ENCODE measurements around the gene PRPF38B. TPM values are rescaled to one million over a fixed set of nuclear protein-coding genes. Genes with fewer than 3 reads are reported as not detected.

The PRPF38B gene
- polyA plus RNA-seq, 3 donors = 19.3 to 22.9 (median 21.7) TPM

- WGBS, 3 donors = 47 to 60% (median 57%) methylated on average over 9 of the region's 9 CpGs
- H3K27ac ChIP-seq (ENCODE audit: low read depth, low read length) = no peak within 1 kb of the TSS
Measured at GRCh38 chr1:108712606-108713150, 20.6 kb downstream of the PRPF38B start, which contains the start of gene FNDC7. FNDC7 (plus strand) TSS chr1:108712908; CDS start chr1:108712934, 26 bp downstream.

GRCh38 chr1:108715932-108716331 is 23.8 kb downstream of the PRPF38B start:
- 66 to 90% (median 76%) methylated on average over 5 of the region's 5 CpGs for WGBS, 3 donors
- no peak overlapping the region for H3K27ac ChIP-seq (ENCODE audit: low read depth, low read length)

DNA sequence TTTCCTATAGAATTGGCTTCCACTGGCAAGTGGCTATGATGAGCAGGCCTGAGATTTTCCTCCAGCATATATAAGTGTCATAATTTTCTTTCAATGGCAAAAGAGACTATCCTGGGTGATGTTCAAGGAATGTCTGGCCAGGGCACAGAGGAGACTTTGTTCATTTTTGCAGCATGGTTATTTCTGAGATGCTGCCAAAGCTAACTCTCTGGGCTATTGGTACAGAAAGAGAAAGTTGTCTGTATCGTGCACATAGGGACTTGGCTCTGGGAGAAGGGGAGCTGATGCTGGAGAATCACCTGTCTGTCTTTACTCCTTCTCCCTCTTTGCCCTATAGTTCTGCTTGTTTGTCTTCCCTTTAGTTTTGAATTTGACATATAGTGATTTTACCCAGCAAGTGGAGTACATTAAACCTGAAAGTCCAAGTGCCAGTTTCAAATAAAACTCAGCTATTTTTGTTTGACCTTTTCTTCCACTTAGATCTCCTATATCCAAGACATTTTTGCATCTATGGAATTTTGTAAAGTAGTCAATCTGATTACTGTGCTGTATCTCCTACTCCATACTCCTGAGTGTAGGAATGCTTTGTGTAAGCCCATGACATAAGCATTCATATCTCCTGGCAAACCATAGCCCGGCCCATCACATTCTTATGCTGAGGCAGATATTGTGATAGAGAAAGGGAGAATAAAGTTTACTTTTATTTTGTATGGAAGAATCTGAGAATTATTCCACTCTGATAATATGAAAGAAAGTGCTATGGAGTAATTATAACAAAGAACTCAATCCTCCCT is 24.5 kb downstream of the PRPF38B start:
- 75 to 78% (median 77%) methylated on average over 2 of the region's 2 CpGs for WGBS, 3 donors
- H3K27ac ChIP-seq (ENCODE audit: low read depth, low read length) = no peak overlapping the region

DNA sequence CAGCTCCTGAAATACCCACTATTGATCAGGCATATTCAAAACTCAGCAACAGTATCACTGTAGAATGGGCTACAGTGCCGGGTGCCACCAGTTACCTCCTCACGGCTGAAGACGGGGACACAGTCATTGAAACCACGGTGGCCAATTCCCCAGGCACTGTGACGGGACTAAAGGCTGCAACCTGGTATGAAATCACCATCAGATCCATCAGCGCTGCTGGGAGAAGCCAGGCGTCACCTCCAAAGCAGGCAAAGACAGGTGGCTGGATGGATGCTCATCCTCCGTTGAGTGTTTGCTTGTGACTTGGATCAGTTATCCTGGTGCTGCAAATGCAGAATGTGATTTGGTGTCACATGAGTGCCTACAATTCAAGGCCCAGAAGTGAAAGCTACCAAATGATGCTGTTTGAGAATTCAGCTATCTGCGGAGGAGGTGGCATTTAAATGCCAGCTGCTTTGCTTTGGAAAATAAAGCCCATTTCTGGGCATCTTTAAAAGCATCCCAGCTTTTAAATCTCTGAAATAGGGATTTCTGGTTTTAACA is 25.7 kb downstream of the PRPF38B start:
- H3K27ac ChIP-seq (ENCODE audit: low read depth, low read length) = no peak overlapping the region
- WGBS, 3 donors = 85 to 90% (median 88%) methylated on average over 9 of the region's 9 CpGs

GRCh38 chr1:108718927-108719655 is 27.0 kb downstream of the PRPF38B start:
- no peak overlapping the region for H3K27ac ChIP-seq (ENCODE audit: low read depth, low read length)
- 44 to 71% (median 63%) methylated on average over 6 of the region's 6 CpGs for WGBS, 3 donors

- WGBS, 3 donors = 78 to 84% (median 80%) methylated on average over 8 of the region's 8 CpGs
- H3K27ac ChIP-seq (ENCODE audit: low read depth, low read length) = no peak overlapping the region
Measured at GRCh38 chr1:108719656-108720435, 27.7 kb downstream of the PRPF38B start.

DNA sequence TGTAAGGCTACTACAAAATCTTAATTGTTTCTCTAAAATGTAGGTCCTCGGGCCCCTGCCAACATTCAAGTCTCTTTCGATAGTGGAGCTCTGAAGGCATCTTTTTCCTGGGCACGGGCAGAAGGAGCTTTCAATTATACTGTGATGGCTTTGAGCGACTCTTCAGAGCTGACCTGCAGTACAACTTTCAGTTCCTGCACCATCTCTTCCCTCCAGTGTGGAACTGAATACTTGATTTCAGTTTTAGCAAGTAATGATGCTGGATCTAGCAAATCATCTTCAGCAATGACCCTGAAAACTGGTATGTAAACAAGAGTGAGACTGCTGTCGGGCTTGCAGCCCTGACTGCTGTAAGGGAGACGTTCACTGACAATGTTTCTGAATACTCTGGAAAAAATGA is 30.2 kb downstream of the PRPF38B start:
- WGBS, 3 donors = 72 to 78% (median 74%) methylated on average over 6 of the region's 6 CpGs
- H3K27ac ChIP-seq (ENCODE audit: low read depth, low read length) = no peak overlapping the region

DNA sequence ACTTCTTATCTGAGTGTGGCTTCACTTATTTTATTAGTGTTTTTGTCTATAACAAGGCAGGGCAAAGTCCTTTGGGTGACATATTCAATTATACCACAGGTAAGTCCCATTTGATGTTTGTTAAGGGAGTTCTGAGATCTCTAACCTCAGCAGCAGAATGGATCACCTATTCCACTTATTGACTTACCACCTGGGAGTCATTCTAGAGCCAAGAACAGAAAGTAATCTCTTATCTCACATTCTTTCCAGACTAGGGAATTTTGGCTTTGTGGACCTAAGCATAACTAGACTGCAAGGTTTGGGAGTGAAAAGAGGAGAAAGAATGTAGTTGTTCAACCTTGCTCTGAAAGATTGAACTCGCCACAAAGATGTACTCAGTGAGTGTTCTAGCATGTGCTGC is 33.8 kb downstream of the PRPF38B start:
- WGBS, 3 donors = 64 to 78% (median 71%) methylated on average over 1 of the region's 1 CpG
- no peak overlapping the region for H3K27ac ChIP-seq (ENCODE audit: low read depth, low read length)

- WGBS, 3 donors = 84 to 89% (median 88%) methylated on average over 8 of the region's 8 CpGs
- no peak overlapping the region for H3K27ac ChIP-seq (ENCODE audit: low read depth, low read length)
Measured at GRCh38 chr1:108728327-108728923, 36.3 kb downstream of the PRPF38B start.

- 87 to 92% (median 90%) methylated on average over 4 of the region's 4 CpGs for WGBS, 3 donors
Measured at GRCh38 chr1:108729481-108729880, 37.4 kb downstream of the PRPF38B start.

DNA sequence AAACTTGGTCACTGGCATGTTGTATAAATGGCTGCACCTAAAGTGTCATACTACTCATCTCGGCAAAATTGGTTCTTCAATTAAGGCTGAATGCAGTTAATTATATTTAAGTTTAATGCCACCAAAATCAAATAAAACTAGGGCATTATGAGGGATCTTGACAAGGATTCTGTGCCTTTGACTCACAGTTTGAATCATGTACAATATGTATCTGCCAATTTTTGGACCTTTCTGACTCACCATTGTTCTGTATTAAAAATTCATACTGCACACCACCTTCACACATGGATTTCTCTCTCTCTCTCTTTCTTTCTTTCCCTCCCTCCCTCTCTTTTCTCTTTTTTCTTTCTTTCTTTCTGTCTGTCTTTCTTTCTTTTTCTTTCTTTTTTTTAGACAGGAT is 40.3 kb downstream of the PRPF38B start:
- no peak overlapping the region for H3K27ac ChIP-seq (ENCODE audit: low read depth, low read length)
- 91 to 97% (median 94%) methylated on average over 1 of the region's 1 CpG for WGBS, 3 donors

More at GRCh38 chr1:108729481-108729880, 37.4 kb downstream of the PRPF38B start:
- H3K27ac ChIP-seq (ENCODE audit: low read depth, low read length) = no peak overlapping the region

DNA sequence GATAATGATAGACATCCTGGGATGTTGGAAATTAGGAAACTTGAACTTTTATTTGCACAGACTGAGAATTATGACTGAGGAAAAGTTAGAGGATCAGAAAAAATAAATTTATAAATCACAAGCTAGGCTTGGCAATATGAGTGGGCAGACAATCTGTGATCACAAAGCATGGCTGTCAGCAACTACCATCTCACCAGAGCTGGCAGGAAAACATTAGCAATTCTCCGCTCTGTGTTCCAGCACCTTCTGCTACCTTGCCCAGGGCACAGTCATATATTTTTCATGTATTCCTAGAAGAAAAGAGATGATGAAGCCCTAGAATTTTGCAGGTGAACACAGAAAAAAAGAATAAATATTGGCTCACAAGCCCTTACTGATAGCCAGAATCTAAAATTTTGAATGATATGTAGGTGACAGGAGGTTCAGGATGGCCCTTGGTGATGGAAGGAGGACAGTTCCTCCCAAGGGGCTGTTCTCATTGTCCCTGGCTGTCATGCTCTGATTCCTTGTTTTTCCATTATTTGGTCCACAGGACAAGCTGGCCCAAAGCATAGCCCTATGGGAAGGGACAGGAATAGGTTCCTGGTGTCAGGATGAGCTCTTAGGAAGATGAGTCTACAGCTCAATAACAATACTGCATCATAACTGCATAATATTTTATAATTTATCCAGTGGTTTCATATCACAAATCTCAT is 42.2 kb downstream of the PRPF38B start:
- 94 to 100% (median 96%) methylated on average over 1 of the region's 1 CpG for WGBS, 3 donors
- H3K27ac ChIP-seq (ENCODE audit: low read depth, low read length) = no peak overlapping the region

DNA sequence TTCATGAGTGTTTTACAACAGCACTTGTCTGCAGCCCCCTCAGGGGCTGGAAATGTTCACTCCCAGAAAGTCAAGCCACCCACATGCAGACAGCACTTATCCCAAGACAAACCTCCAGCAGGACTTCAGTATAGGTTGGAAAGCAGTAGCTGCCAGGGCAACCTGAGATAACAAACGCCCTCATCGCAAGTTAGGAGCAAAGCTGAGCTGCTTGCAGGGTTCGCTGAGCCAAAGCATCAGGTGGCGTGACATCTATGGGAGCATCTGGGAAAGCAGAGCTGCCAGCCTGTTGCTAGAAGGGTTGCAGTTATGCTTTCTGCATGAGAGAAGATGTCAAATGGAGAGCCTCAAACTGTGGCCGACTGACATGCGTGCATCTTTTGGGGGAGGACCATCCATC is 50.1 kb downstream of the PRPF38B start:
- WGBS, 3 donors = 73 to 86% (median 85%) methylated on average over 6 of the region's 6 CpGs

GRCh38 chr1:108745980-108746381 is 53.9 kb downstream of the PRPF38B start:
- 37 to 43% (median 42%) methylated on average over 3 of the region's 3 CpGs for WGBS, 3 donors
- H3K27ac ChIP-seq (ENCODE audit: low read depth, low read length) = peak overlapping the region; percentile 35

More for the DNA sequence above, 50.1 kb downstream of the PRPF38B start:
- H3K27ac ChIP-seq (ENCODE audit: low read depth, low read length) = no peak overlapping the region

DNA sequence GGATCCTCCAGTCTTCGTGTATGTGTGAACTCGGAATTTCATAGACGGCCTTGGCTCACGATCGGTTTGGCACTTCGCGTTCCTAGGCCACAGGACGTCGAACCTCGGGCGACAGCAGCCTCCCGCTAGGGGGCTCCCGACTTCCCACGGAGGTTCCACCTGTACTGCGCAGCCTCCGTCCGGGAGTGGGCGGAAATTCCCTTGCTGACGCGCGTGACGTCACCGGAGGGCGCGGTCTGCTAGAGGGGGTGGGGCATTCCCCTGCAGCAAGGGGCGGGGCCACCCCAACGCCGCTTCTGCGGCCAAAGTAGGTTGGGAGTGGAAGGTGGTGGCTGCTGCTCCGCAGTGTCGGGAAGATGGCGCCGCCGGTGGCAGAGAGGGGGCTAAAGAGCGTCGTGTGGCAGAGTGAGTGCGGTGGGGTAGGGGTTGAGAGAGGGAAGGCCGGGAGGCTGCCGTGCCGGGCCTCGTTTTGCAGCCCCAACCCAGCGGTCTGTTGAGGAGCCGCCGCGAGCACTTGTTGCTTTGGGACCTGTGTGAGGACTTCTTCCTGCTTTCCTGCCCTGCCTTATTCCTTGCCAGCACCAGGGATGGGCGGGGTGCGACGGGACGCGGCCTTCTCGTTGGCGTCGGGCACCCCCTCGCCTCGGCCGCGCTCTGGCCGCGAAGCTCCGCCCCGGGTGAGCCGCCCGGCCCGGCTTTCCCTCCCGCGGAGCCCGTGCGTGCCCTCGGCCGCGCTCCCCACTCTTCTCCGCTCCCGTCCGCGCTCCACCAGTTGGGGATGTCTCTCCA is 54.5 kb downstream of the PRPF38B start, which contains the start of gene STXBP3:
Gene STXBP3 (plus strand): TSS at position 293 of the 789 bp plus-strand sequence. CDS start 64 bp downstream, at position 357.
- H3K27ac ChIP-seq (ENCODE audit: low read depth, low read length) = peak within 1 kb of the TSS; percentile 99
- 0 to 1% (median 0%) methylated on average over 69 to 75 of the region's 75 CpGs for WGBS, 3 donors

DNA sequence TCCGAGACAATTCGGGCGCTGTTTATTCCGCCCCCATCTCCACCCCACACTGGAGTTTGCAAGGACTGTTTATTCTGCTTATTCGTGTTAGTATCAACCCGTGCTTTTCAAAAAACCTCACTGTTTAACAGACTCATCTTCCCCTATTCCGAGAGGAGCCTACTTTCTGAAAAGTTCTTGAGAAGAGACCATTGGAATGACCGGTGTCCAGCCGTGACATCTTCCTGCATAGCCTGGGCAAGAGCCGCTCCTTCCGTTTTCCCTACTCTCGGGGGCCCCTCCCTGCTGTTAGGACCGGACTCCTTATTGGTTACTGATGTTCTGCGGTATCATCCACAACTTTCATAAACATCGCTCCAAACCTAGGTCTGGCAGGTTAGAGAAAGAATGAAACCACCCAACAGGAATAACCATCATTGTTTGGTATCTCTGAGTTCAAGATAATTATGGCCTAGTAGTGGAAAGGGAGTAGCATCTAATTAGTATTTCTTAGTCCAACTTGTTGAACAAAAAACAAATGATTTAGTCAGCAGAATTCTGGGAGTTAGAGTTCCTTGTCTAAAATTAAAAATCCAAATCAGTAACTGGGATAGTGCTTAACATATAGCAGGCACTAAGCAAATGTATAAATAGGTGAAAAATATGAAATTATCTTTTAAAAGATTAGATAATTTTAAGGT is 55.2 kb downstream of the PRPF38B start:
- H3K27ac ChIP-seq (ENCODE audit: low read depth, low read length) = peak overlapping the region; percentile 99
- WGBS, 3 donors = 0% methylated on average over 15 of the region's 15 CpGs
